HG03575 (cell line): ENCODE measurements around the gene AIRE.

Source experiments
- ATAC-seq: cut with Tn5 transposase; IDR thresholded peaks from one replicate; pipeline ENCODE4 v1.9.1; 2021; ENCODE audit not compliant: unreplicated experiment, insufficient number of reproducible peaks, low FRiP score; ENCODE audit errors: extremely low read depth

Gene AIRE

GRCh38 chr21:44290327-44291077, 4.8 kb downstream of the AIRE start:
- ATAC-seq: no peak

- no peak for ATAC-seq
Measured at GRCh38 chr21:44291078-44291935, 5.6 kb downstream of the AIRE start.

- ATAC-seq: no peak
Measured at GRCh38 chr21:44291936-44292811, 6.5 kb downstream of the AIRE start.

- no peak for ATAC-seq
Measured at GRCh38 chr21:44292812-44293195, 7.1 kb downstream of the AIRE start.

- ATAC-seq: no peak
Measured at GRCh38 chr21:44293551-44294231, 8.0 kb downstream of the AIRE start.

GRCh38 chr21:44294391-44295162, 8.9 kb downstream of the AIRE start:
- ATAC-seq: no peak

- ATAC-seq: no peak
Measured at GRCh38 chr21:44295163-44295573, 9.5 kb downstream of the AIRE start.

- ATAC-seq: no peak
Measured at GRCh38 chr21:44295646-44296045, 10.0 kb downstream of the AIRE start.

- no peak for ATAC-seq
Measured at GRCh38 chr21:44296103-44296519, 10.4 kb downstream of the AIRE start.

GRCh38 chr21:44296916-44297315, 11.2 kb downstream of the AIRE start:
- ATAC-seq: no peak

GRCh38 chr21:44297525-44298290, 12.0 kb downstream of the AIRE start:
- no peak for ATAC-seq

GRCh38 chr21:44298301-44298700, 12.6 kb downstream of the AIRE start:
- ATAC-seq: no peak

GRCh38 chr21:44299085-44299457, 13.4 kb downstream of the AIRE start:
- no peak for ATAC-seq

- no peak for ATAC-seq
Measured at GRCh38 chr21:44299458-44300261, 14.0 kb downstream of the AIRE start, which contains the start of gene PFKL. PFKL (plus strand) TSS chr21:44300053; CDS start chr21:44300106, 53 bp downstream.

- no peak for ATAC-seq
Measured at GRCh38 chr21:44300262-44300959, 14.7 kb downstream of the AIRE start.

GRCh38 chr21:44301141-44301540, 15.5 kb downstream of the AIRE start:
- no peak for ATAC-seq
